ENCODE data around the gene TLL2.

TLL2 gene

GRCh38 chr10:96387601-96388000 is 126.1 kb downstream of the TLL2 start:
- DNase-seq: no peak

GRCh38 chr10:96387161-96387560 is 126.6 kb downstream of the TLL2 start:
- DNase-seq: no peak

- DNase-seq: no peak
Observed at GRCh38 chr10:96384506-96384905, 129.2 kb downstream of the TLL2 start.

- no peak for DNase-seq
Observed at GRCh38 chr10:96380821-96381220, 132.9 kb downstream of the TLL2 start.

- no peak for DNase-seq
Observed at GRCh38 chr10:96379758-96380157, 134.0 kb downstream of the TLL2 start.

GRCh38 chr10:96378741-96379140 is 135.0 kb downstream of the TLL2 start:
- DNase-seq: no peak

- no peak for DNase-seq
Observed at GRCh38 chr10:96377816-96378294, 135.9 kb downstream of the TLL2 start.

GRCh38 chr10:96376483-96376882 is 137.2 kb downstream of the TLL2 start:
- DNase-seq: no peak

- peak; percentile 79 to 90 for DNase-seq
Observed at GRCh38 chr10:96374985-96375830, 138.5 kb downstream of the TLL2 start.

- peak in 1 of 2 experiments; percentile 29 for DNase-seq
Observed at GRCh38 chr10:96374639-96374984, 139.1 kb downstream of the TLL2 start.

GRCh38 chr10:96374004-96374403 is 139.7 kb downstream of the TLL2 start:
- DNase-seq: no peak

GRCh38 chr10:96371356-96371755 is 142.4 kb downstream of the TLL2 start:
- no peak for DNase-seq

- peak; percentile 2 to 66 for DNase-seq
Observed at GRCh38 chr10:96370584-96371157, 143.1 kb downstream of the TLL2 start.

GRCh38 chr10:96369890-96370583 is 143.7 kb downstream of the TLL2 start:
- no peak for DNase-seq

- DNase-seq: no peak
Observed at GRCh38 chr10:96368971-96369370, 144.8 kb downstream of the TLL2 start.

GRCh38 chr10:96367470-96367869 is 146.3 kb downstream of the TLL2 start:
- no peak for DNase-seq

GRCh38 chr10:96366508-96366907 is 147.2 kb downstream of the TLL2 start:
- DNase-seq: no peak

- no peak for DNase-seq
Observed at GRCh38 chr10:96365571-96365970, 148.2 kb downstream of the TLL2 start.

GRCh38 chr10:96360766-96361165 is 153.0 kb downstream of the TLL2 start:
- no peak for DNase-seq

GRCh38 chr10:96360331-96360730 is 153.4 kb downstream of the TLL2 start:
- no peak for DNase-seq

GRCh38 chr10:96359616-96360015 is 154.1 kb downstream of the TLL2 start:
- no peak for DNase-seq

GRCh38 chr10:96358851-96359540 is 154.7 kb downstream of the TLL2 start, which contains the start of gene OPALIN:
Gene OPALIN (minus strand): TSS chr10:96359002. CDS start chr10:96358896, 106 bp downstream.
- no peak for DNase-seq

GRCh38 chr10:96357038-96357620 is 156.6 kb downstream of the TLL2 start:
- DNase-seq: no peak
